ENCODE results near the gene S100A1.

Gene S100A1

DNA sequence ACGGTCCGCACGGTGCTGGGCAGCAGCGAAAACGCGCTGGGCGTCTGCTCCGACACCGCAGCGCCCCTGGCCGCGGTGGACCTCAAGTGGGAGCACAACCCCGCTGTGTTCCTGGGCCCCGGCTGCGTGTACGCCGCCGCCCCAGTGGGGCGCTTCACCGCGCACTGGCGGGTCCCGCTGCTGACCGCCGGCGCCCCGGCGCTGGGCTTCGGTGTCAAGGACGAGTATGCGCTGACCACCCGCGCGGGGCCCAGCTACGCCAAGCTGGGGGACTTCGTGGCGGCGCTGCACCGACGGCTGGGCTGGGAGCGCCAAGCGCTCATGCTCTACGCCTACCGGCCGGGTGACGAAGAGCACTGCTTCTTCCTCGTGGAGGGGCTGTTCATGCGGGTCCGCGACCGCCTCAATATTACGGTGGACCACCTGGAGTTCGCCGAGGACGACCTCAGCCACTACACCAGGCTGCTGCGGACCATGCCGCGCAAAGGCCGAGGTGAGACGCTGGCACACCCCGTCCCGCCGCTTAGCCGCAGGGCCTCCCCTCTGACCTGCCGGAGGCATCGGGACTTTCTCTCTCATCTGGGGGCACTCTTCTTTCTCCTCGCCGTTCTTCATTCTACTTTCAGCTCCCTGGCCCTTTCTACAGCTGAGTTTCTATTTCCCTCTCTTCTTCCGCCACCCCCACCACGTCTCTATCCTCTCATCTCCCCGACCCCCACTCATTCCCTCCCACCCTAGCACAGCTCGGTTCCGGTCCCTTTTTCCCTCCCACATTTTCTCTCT, 51.3 kb downstream of the S100A1 start:
- H3K27ac ChIP-seq: no peak overlapping the region
- no peak for TF ChIP-seq ZFX (IDR thresholded peaks at IDR 0.05; ENCODE audit: borderline replicate concordance)
- TF ChIP-seq, protein P1, sequence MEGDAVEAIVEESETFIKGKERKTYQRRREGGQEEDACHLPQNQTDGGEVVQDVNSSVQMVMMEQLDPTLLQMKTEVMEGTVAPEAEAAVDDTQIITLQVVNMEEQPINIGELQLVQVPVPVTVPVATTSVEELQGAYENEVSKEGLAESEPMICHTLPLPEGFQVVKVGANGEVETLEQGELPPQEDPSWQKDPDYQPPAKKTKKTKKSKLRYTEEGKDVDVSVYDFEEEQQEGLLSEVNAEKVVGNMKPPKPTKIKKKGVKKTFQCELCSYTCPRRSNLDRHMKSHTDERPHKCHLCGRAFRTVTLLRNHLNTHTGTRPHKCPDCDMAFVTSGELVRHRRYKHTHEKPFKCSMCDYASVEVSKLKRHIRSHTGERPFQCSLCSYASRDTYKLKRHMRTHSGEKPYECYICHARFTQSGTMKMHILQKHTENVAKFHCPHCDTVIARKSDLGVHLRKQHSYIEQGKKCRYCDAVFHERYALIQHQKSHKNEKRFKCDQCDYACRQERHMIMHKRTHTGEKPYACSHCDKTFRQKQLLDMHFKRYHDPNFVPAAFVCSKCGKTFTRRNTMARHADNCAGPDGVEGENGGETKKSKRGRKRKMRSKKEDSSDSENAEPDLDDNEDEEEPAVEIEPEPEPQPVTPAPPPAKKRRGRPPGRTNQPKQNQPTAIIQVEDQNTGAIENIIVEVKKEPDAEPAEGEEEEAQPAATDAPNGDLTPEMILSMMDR (IDR thresholded peaks at IDR 0.05): no peak

DNA sequence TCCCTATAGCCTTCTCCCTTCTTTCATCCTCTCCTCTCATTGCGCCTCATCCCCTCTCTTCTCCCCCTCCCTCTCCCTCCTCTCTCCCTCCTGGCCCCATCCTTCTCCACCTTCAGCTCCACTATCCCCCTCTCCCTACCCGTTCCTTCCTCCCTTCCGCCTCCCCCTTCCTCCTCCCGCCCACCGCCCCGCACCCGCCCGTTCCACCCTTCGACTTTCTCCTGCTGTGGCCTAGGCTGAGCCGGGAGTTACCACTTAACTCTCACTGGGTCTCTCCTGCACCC, 51.8 kb downstream of the S100A1 start:
- H3K27ac ChIP-seq: no peak overlapping the region
- TF ChIP-seq ZFX (IDR thresholded peaks at IDR 0.05; ENCODE audit: borderline replicate concordance): no peak
- TF ChIP-seq, protein P1 (IDR thresholded peaks at IDR 0.05): no peak
